Measurements from ENCODE around the gene EFCAB5. TPM values are rescaled to one million over a fixed set of nuclear protein-coding genes. Genes with fewer than 3 reads are reported as not detected.

Gene EFCAB5
- total RNA-seq, 4 donors from 2014 or later: 0.17 to 0.78 TPM; not detected in 2

DNA sequence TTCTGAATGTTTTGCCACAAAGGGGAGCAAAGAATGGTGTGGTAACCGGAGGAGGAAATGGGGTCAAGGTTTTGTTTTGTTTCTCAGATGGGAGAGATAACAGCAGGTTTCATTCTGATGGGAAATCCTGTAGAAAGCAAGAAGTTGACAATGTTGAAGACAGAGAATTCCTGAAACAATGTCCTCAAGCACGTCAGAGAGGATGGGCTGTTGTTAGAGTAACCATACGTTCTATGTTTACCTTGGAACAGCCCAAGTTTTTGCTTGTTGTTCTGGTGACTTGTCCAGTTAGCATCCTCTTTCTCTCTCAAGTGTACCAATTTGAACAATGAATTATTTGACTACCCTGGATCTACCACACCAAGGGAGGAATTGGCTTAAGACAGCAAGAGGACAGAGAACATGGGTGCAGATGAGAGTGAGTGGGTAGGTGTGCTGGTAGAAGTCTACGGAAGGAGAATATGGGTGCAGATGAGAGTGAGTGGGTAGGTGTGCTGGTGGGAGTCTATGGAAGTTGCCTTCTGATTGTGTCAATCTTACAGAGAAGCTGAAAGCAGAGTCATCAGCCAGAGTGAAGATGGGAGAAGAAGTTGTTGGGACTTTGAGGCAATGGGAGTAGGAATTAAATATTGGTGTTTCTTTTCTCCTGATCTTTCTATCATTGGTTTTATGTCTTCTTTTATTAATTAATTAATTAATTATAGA is 160.4 kb downstream of the EFCAB5 start:
- peaks cover 4 to 9% (median 6%) of the 10 kb centered on the region in 4 donors for H3K4me1 ChIP-seq
- no peak for TF ChIP-seq EP300 (IDR thresholded peaks at IDR 0.05)
- TF ChIP-seq POLR2AphosphoS5 (IDR thresholded peaks at IDR 0.05): no peak
- TF ChIP-seq, protein P1, sequence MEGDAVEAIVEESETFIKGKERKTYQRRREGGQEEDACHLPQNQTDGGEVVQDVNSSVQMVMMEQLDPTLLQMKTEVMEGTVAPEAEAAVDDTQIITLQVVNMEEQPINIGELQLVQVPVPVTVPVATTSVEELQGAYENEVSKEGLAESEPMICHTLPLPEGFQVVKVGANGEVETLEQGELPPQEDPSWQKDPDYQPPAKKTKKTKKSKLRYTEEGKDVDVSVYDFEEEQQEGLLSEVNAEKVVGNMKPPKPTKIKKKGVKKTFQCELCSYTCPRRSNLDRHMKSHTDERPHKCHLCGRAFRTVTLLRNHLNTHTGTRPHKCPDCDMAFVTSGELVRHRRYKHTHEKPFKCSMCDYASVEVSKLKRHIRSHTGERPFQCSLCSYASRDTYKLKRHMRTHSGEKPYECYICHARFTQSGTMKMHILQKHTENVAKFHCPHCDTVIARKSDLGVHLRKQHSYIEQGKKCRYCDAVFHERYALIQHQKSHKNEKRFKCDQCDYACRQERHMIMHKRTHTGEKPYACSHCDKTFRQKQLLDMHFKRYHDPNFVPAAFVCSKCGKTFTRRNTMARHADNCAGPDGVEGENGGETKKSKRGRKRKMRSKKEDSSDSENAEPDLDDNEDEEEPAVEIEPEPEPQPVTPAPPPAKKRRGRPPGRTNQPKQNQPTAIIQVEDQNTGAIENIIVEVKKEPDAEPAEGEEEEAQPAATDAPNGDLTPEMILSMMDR (IDR thresholded peaks at IDR 0.05): no peak
- no peak for TF ChIP-seq POLR2A (IDR thresholded peaks at IDR 0.05; ENCODE audit: low read depth)
- no peaks in the 10 kb centered on the region for H3K27me3 ChIP-seq
- WGBS: 59% methylated on average over 4 of the region's 4 CpGs
- H3K36me3 ChIP-seq: no peaks in the 10 kb centered on the region
- no peak for DNase-seq (ENCODE audit: extremely low spot score)
- H3K9me3 ChIP-seq: no peaks in the 10 kb centered on the region
- H3K4me3 ChIP-seq: no peak overlapping the region
- no peak overlapping the region for H3K27ac ChIP-seq (replicated peaks in 1 of 4)
- intact Hi-C loops (cut with DNase I): loop anchor here (5.0 kb wide), 1 partner anchor 135 kb away; the partner anchor contains the start of gene SLC6A4

DNA sequence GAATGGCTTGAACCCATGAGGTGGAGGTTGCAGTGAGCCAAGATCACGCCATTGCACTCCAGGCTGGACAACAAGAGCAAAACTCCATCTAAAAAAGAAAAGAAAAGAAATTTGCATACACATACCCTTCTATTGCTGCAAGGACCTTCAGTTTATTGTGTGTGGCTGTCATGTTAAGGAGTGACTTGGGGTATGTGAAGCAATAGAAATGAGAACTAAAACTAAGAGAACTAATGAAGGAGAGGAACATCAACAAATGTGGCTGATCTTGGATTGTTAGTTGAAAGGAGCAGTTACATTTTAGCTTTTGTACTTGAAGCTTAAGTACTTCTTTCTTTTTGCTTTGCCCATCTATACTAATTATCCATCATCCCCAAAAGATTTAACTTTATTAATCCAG is 162.5 kb downstream of the EFCAB5 start:
- Histone ChIP-seq H3K4me3 (no peak overlapping the region), H3K27me3 (no peaks in the 10 kb centered on the region), H3K27ac (replicated peaks in 1 of 4) (no peak overlapping the region), H3K9me3 (no peaks in the 10 kb centered on the region), H3K4me1 (peaks cover 4 to 9% (median 6%) of the 10 kb centered on the region in 4 donors), H3K36me3 (no peaks in the 10 kb centered on the region)
- WGBS: 82% methylated on average over 1 of the region's 1 CpG
- TF ChIP-seq EP300 (IDR thresholded peaks at IDR 0.05) (no peak), POLR2A (IDR thresholded peaks at IDR 0.05; ENCODE audit: low read depth) (no peak), POLR2AphosphoS5 (IDR thresholded peaks at IDR 0.05) (no peak)
- TF ChIP-seq, protein P1 (IDR thresholded peaks at IDR 0.05): no peak
- DNase-seq (ENCODE audit: extremely low spot score): no peak
- intact Hi-C loops (cut with DNase I): loop anchor here (5.0 kb wide), 1 partner anchor 133 kb away; the partner anchor contains the start of gene SLC6A4

DNA sequence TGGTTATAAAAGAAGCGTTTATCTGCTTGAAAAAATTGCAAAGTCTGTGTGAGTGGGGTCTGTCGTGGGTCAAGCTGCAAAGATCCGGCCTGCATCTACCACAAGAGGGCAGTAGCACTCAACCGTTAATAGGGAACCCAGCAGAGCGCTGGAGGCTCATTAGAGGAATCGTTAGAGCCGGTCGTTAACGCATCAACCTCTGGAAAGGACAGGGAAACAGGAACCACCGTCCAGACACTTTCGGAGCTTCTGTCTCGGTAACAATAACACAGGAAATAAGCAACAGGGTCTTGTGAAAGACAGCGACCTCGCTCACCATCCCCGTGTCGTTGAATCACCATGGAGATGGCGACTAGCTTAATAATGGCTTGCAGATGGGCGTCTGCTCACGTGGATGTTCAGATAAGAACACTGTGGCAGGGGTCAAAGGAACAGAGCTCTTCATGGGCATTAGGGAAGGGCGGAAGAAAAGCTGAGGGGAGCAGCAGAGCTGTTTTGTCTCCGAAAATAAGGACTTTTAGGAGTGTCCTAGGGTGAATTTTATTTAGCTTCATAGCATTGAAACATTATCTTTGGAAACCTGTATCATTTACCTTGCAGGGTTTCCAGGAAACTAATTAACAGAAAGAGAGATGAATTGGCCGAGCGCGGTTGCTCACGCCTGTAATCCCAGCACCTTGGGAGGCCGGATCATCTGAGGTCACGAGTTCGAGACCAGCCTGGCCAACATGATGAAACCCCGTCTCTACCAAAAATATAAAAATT is 163.3 kb downstream of the EFCAB5 start:
- peak overlapping the region in 3 of 4 donors; percentile 12 to 39 (median 16) for H3K27ac ChIP-seq (replicated peaks in 1 of 4)
- no peaks in the 10 kb centered on the region for H3K27me3 ChIP-seq
- no peaks in the 10 kb centered on the region for H3K9me3 ChIP-seq
- peak; percentile 93 for DNase-seq (ENCODE audit: extremely low spot score)
- no peaks in the 10 kb centered on the region for H3K36me3 ChIP-seq
- TF ChIP-seq POLR2A (IDR thresholded peaks at IDR 0.05; ENCODE audit: low read depth) (no peak), EP300 (IDR thresholded peaks at IDR 0.05) (no peak), POLR2AphosphoS5 (IDR thresholded peaks at IDR 0.05) (peak in 1 of 2 donors; percentile 46)
- TF ChIP-seq, protein P1 (IDR thresholded peaks at IDR 0.05): peak; percentile 84 to 90 (median 86)
- WGBS: 25% methylated on average over 29 of the region's 29 CpGs
- peak overlapping the region; percentile 40 to 51 (median 42) for H3K4me3 ChIP-seq
- H3K4me1 ChIP-seq: peaks cover 4 to 9% (median 6%) of the 10 kb centered on the region in 4 donors
- intact Hi-C loops (cut with DNase I): loop anchor here (5.0 kb wide), 1 partner anchor 133 kb away; the partner anchor contains the start of gene SLC6A4

DNA sequence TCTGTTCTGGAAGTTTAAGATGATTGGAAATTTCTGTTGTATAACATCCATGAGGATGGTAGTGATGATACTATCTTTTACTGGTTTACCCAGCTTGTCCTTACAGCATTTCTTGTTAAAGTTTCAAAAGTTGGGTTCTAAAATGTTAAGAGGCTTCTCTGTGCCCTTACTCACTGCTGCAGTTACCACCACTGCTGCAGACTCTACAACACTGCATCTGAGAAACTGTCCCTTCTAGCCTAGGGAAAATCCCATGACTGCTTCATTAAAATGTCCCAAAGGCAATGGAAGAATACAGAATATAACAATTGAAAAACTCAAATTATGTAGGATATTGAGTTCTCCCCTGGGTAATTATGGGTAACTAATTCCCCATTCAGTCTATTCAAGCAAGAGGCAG is 171.4 kb downstream of the EFCAB5 start:
- no peak overlapping the region for H3K27ac ChIP-seq (replicated peaks in 1 of 4)
- no peak for DNase-seq (ENCODE audit: extremely low spot score)
- no peaks in the 10 kb centered on the region for H3K27me3 ChIP-seq
- H3K9me3 ChIP-seq: no peaks in the 10 kb centered on the region
- H3K36me3 ChIP-seq: no peaks in the 10 kb centered on the region
- peaks cover 4 to 10% (median 6%) of the 10 kb centered on the region in 4 donors for H3K4me1 ChIP-seq
- TF ChIP-seq EP300 (IDR thresholded peaks at IDR 0.05) (no peak), POLR2A (IDR thresholded peaks at IDR 0.05; ENCODE audit: low read depth) (no peak), POLR2AphosphoS5 (IDR thresholded peaks at IDR 0.05) (no peak)
- TF ChIP-seq, protein P1 (IDR thresholded peaks at IDR 0.05): no peak
- intact Hi-C loops (cut with DNase I): no loop called here
- no peak overlapping the region for H3K4me3 ChIP-seq

All from esophagus muscularis mucosa (tissue), 4 donors.